HG03565 (cell line): Measurements from ENCODE around the gene C2CD2L.
"Not testable (repeated sequence)": the region's sequence is repeated elsewhere in the genome, so short reads cannot be mapped to it uniquely, and the experiment has no call there.

Source experiments
- ATAC-seq: cut with Tn5 transposase; IDR thresholded peaks from one replicate; pipeline ENCODE4 v1.9.1; 2021; ENCODE audit warnings: mild to moderate bottlenecking, moderate library complexity; ENCODE audit not compliant: unreplicated experiment

Gene C2CD2L

DNA sequence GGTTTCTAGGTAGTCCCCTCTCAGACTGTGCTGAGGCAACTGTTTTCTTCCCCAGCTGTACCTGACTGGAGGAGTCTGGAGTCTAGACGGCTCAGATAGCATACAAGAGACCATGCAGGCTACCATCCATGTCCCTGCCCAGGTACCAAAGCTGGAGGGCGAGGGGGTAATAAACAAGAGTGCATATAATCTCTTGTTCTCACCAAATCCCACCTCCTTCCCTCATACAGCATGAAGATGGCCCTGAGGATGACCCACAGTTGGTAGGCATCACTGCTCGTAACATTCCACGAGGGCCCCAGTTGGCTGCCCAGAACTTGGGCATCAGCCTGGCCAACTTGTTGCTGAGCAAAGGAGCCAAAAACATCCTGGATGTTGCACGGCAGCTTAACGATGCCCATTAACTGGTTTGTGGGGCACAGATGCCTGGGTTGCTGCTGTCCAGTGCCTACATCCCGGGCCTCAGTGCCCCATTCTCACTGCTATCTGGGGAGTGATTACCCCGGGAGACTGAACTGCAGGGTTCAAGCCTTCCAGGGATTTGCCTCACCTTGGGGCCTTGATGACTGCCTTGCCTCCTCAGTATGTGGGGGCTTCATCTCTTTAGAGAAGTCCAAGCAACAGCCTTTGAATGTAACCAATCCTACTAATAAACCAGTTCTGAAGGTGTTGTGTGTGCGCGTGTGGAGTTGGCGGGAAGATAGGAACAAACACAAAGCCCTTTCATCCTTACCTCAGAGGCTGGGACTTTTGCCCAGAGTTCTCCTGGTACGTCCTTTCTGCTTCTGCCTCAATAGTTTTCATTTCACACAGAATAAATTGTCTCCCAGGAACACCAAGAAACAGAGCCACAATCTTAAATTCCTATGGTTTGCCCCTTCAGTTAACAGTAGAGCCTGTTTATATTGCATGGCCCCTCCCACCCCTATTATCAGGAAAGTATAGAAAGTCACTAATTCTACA is 14.0 kb upstream of the C2CD2L start:
- ATAC-seq = no peak

DNA sequence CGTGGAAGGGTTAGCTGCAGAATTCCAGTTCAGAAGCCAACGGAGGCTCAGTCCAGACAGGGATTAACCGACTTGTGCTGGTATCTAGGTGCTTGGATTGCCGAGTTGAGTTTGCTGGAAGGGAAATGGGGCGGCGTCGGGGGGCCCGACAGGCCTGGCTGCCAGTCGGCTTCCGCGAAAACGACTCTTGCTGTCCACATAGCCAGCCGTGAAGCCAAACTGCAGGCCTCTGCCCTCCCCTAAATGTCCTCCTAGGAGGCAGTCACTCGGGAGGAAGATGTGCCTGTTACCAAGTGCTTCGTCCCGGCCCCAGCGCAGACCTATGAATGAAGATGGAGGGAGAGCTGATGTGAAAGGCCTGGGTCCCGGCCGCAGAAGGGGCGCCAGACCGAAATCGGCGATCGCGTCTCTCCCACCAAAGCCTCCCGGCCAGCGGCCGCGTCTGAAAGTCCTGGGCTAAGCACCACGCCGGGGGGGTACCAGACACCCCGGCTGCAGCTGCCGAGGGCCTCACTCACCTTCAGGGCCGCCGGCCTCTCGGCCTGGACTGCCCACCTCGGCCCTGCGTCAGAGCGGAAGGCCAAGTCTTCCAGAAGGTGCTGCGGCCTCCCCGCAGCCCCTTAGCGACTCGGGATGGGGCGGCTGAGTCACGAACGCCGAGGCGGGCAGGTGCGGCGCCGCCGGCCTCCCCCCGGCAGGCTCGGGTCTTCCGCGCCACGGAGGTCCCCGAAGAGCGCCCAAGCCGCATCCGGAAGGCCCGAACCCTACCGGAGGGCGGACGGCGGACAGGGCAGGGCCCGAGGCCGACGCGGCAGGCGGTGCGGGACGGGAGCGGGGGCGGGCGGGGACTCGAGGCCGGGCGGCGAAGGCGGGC is 13.0 kb upstream of the C2CD2L start:
- ATAC-seq = no peak

DNA sequence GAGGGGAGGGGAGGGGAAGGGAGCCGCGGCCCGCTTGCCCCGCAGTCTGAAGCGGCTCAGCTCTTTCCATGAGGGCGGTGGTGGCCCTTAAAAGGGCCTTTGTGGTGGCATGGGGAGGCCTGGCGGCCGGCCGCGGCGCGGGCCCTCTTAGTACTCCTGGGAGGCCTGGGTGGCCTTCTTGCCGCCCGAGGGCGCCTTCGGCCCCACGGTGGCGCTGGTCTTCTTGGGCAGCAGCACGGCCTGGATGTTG is 12.4 kb upstream of the C2CD2L start:
- peak; percentile 28 for ATAC-seq

DNA sequence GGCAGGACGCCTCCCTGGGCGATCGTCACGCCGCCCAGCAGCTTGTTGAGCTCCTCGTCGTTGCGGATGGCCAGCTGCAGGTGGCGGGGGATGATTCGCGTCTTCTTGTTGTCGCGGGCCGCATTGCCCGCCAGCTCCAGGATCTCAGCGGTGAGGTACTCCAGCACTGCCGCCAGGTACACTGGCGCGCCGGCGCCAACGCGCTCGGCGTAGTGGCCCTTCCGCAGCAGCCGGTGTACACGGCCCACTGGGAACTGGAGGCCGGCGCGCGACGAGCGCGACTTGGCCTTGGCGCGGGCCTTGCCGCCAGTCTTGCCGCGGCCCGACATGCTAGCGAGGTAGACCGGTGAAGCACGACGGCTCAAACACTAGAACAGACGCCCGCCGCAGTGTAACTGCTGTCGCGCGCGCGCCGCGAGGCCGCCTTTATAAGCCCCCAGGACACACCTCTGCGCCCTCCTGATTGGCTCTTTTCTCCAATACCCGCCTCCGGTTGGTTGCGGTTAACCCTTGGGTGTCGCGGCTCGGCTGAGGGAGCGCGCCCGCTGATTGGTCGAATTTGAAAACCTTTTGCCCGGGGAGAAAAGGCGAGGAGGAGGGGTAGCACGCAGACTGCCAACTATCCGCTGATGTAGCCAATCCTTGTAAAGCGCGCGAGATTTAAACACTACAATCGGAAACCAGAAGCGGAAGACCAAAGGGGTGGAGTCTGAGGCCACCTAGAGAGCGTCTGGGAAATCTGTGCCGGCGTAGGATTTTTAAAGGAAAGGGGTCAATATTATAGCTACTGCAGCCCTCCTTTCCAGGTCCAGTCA is 11.9 kb upstream of the C2CD2L start:
- peak; percentile 70 for ATAC-seq

DNA sequence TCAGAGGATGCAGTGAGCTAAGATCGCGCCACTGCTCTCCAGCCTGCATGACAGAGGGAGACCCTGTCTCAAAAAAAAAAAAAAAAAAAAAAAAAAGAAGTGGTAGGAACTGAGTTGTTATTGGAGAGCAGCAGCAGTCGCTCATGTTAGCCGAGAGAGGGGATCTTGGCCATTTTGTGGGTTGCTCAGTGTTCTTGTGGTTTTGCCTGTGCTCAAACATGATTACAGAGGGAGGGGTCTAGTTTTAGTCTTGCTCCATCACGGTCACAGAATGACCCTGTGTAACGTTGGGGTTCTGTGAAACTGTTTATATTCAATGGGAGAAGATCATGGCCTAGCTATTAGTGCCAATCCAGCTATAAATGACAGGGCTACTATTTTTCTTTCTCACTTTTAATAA is 7.4 kb upstream of the C2CD2L start:
- ATAC-seq = no peak

DNA sequence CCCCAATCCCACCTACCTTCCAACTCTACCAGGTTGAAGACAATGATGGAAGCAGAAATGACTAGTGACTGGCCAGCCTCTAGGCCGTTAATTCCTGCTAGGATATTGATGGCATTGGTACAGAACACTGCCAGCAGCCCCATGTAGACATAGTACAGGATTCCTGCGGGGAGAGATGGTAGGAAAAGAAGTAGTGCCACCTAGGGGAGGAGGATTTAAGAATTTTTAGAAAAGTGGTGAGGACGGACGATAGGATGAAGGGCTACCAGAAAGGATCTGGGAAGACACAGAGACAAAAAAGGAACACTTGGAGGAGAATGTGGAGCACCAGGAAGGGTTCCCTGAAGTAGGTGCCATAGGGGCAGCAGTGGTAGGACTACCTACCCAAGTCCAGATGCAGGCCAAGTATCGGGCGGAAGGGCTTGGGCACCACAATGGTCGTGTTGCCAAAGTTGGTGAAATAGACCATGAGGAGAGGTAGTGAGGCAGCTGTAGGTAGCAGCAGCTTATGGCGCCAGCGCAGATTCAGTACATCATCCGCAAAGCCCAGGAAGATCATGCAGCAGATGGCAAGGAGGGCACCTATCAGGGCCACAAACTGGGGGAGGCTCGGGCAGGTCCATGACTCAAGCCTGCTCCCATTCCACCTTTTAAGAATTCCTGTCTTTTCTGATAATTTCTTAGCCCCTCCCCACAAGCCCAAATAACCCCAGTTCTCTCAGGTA is 6.7 kb upstream of the C2CD2L start:
- no peak for ATAC-seq

DNA sequence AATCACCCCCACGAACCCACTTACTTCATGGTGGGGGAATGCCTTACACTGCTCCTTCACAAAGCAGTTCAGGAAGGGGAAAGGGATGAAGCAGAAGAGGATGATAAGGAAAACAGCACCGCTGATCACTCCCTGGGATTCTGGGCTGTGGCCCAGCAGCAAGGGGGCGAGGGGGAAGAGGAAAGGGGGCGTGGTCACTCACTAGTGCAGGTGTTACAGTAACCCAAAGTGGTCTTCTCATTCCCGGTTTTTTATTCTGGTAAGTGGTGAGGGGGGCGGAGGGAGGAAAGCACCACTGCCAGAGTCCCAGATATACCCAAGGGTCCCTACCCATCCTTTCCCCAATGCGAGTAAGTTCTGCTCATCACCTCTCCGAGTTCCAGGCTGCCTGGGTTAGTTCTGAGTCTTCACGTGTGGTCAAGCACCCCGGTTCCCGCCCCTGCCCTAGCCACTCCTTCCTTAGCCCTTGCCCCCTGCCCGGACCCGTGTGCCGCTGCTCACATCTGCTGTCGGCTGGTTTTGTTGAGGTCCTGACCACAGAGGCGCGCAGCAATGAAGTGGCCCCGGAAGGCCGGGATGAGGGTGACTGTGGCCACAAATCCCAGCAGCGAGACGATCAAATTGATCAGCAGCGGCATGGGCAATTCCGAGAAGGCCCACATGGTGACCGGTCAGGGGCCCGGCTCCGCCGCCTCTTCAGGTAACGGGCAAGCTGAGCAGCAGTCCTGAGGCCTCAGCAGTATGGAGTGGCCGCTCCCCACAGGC is 6.0 kb upstream of the C2CD2L start:
- peak; percentile 3 for ATAC-seq

DNA sequence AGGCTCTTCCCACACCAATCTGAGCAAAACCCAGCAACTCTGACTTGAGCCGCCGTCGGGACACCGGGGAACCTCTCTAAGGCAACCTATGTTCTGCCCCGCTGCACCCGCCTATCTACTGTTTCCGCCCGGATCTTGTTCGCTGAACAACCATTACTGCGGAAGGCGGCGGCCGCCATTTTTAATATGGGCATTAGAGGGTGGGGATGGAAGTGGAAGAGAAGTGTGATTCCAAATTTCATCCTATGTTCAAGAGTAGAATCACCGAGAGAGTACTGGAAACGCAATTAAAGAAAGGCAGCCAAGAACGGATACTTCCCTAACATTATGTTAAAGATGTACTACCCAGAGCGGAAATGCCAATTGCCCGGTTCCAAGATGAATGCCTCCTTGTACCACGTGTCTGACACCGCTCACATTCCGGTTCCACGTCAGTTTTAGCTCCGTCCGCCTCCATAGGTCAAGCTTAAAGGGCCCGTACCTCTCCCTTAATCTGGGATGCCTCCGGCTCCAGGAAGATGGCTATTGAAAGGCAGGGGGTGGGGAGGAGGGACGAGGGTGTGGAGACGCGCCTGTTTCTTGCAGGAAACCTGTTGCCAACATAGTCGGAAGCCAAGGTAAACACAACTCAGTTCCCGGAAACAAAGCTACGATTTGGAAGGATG is 5.3 kb upstream of the C2CD2L start, which contains the start of gene DPAGT1:
DPAGT1 (minus strand) TSS at position 95 of the 665 bp plus-strand sequence. CDS start 198 bp downstream, outside the sequence.
- ATAC-seq = peak; percentile 72

DNA sequence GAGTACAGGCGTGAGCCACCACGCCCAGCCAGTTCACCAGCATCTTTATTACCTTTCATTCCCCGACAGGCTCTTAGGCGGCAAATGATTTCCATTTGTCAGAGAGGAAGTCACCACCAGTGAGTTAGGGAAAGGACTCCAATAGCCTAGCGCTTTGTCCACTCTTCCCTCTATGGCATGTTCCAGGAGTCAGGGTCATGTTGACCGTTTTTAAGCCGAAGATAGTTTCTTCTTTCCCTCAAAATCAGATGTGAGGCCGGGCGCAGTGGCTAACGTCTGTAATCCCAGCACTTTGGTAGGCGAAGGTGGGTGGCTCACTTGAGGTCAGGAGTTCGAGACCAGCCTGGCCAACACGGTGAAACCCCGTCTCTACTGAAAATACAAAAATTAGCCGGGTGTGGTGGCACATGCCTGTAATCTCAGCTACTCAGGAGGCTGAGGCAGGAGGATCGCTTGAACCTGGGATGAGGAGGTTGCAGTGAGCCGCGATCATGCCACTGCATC is 3.9 kb upstream of the C2CD2L start:
- not testable (repeated sequence) for ATAC-seq

DNA sequence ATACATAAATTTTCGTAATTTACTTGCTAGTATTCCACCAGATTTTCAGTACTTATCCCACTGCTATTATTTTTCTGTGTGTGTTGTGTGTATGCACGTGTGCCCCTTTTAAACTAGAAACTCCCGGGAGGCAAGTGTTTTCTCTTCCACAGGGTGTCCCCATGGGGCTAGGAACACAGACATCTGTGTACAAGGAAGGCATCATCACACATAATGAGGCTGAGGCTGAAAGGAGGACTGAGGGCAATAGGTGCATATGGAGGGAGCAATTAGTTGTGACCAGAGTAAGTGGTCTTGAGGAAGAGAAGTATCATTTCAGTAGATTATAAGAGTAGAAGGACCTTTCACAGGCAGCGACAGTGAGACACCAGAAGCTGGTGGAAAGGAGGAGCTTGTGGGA is 3.4 kb upstream of the C2CD2L start:
- no peak for ATAC-seq

DNA sequence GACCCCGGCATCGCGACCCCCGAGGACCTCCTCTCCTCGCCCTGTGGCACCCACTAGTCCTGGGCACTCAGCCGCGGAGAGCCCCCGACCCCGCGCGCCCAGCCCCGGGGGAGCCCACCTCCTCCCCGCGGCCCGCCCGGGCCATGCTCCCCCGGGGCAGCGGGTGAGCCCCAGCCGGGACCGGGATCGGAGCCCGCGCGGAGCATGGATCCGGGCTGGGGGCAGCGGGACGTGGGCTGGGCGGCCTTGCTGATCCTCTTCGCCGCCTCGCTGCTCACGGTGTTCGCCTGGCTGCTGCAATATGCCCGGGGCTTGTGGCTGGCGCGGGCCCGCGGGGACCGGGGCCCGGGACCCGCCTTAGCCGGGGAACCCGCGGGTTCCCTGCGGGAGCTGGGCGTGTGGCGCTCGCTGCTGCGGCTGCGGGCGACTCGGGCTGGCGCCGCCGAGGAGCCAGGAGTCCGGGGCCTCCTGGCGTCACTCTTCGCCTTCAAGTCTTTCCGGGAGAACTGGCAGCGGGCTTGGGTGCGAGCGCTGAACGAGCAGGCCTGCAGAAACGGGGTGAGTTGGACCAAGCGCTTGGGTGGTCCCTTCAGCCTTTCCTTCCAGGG is 498 bp downstream of the C2CD2L start:
- peak; percentile 16 for ATAC-seq

DNA sequence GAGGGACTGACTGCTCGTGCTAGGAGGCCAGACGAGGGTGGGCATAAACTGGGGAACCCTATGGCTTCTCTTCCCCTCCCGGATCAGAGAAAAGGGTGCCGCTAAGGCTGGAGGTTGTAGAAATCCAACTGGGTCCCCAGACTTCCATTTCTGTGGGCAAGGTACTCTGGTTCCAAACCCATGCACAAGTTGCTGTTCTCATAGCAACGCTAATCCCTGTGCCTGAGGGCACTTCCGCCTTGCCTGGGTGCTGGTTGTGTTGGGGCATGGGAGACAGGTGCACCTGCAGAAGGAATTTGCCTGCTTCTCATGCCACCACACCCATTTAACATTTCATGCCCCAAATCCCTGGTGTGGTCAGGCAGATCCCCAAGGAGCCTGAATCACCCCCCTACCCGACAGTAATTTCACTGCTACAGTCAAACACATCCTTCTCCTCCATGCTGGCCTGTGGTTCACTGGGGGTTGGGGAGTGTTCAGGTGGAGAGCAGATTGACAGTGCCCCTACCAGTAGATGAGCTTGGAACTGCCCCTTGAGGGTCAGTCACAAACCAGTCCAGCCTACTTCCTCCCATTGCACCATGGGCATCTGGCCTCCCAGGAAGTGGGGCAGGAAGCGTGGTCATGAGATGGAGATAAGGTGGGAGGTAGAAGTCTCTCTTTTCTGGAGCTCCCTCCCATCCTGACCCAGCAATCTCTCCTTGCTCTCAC is 1.2 kb downstream of the C2CD2L start:
- ATAC-seq = no peak

DNA sequence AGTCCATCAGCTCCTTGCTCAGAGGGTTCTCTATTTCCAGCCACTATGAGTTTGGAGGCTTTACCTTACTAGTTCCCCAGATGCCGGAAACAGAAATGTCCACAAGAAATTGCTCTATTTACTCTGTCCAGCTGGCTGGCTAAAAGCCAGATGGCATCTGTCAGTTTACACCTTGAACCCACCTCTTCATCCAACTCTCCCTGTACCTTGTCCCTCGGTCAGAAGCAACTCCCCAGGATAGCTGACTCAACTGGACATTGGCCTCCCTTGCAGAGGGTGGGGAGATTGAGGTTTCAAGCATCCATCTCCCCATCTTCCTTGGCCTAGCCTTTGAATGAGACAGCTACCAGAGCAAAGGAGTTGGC is 1.7 kb downstream of the C2CD2L start:
- ATAC-seq = no peak

DNA sequence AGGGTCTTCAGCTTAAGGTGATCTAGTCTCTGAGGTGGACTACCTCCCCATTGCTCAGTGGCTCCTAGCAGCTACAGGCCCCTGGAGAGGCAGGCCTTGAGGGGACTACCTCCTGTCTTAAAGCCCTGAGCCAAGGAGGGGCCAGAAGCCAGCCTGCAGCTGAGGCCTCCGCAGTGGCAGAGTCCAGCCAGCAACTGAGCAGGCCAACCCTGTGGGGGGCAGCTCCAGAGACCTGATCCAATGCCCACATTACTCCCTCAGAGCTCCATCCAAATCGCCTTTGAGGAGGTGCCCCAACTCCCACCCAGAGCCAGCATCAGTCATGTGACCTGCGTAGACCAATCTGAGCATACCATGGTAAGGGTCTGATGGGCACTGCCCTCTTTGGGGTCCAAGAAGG is 2.7 kb downstream of the C2CD2L start:
- no peak for ATAC-seq

DNA sequence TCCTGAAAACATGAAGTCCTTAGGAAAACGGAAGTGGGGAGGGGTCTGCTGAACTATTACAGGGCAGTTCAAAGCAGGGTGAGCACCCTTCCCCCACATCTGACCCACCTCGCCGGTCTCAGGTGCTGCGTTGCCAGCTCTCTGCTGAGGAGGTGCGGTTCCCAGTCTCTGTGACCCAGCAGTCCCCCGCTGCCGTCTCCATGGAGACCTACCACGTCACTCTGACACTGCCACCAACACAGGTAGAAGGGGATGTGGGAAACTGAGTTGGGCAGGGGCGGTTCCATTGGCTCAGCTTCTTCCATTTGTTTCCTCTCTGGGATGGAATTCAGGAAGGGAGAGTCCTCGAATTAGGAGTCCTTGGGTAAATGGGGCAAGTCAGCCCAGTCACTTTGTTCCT is 3.3 kb downstream of the C2CD2L start:
- no peak for ATAC-seq

DNA sequence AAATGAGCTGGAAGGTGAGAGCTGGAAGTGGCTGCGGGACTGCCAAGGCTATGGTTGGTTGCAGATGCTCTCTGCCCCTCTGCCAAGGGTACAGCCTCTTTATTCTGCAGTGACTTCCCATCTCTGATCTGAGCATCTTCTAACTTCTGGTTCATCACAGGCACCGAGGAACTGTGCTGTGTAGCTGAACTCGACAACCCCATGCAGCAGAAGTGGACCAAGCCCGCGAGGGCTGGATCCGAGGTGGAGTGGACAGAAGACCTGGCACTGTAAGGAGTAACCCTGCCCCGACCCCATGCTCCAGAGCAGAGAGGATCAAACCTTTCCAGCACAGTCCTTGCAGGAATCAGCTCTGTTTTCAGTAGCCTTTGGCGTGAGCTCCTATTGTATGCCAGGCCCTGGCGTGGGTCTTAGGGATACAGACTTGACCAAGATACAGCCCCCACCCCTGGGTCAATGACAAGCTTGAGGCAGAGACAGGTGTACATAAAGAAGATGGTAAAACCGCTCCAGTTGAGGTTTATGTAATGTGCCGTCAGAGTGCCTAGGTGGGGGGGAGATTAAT is 4.3 kb downstream of the C2CD2L start:
- no peak for ATAC-seq

DNA sequence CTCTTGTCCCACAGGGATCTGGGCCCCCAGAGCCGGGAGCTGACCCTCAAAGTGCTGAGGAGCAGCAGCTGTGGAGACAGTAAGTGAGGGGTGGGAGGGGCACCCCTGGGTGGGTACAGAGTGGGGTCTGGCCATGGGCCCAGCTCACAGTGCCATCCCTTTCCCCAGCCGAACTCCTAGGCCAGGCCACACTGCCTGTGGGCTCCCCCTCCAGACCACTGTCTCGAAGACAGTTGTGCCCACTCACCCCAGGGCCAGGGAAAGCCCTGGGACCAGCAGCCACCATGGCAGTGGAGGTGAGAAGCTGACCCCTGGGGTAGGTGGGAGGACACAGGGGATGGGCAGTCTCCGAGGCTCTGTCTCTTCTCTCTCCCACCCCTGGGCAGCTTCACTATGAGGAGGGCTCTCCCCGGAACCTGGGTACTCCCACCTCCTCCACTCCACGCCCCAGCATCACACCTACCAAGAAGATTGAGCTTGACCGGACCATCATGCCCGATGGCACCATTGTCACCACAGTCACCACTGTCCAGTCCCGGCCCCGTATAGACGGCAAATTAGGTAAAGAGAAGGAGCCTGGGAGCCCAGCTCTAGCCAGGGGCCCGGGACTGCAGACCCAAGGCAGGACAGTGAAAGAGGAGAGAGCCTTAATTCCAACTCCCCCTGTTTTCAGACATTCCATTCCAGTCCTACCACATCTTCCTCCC is 5.3 kb downstream of the C2CD2L start:
- no peak for ATAC-seq
